Activated naive CD8-positive, alpha-beta T cell treated with anti-CD3 and anti-CD28 coated beads, Interleukin-2, amount 10 ng/mL, durations not matched to agents 7 days and 5 days (primary cell): Measurements from ENCODE around the gene MLIP. TPM values are rescaled to one million over a fixed set of nuclear protein-coding genes. Genes with fewer than 3 reads are reported as not detected.

Experiments
- ATAC-seq: fragments of 150-1000 bp; cut with Tn5 transposase; one replicate; pipeline ENCODE4 v1.10.0; 2021; ENCODE audit warnings: low read depth, moderate library complexity
- POLR2A ChIA-PET: fragments of 350-600 bp; sonication (Branson Sonifier 250); formaldehyde crosslinking; loops from one replicate; lab custom pipeline; 2021; ENCODE audit warnings: antibody characterized with exemption; lab: Charles Lee
- DNase-seq: peaks from one replicate; pipeline ENCODE4 v3.0.0; 2021
- H3K27ac Mint-ChIP-seq: one replicate; pipeline ENCODE4 v1.8.0; 2022; ENCODE audit warnings: mild to moderate bottlenecking, mixed read lengths
- H3K27me3 Mint-ChIP-seq: one replicate; pipeline ENCODE4 v1.8.0; 2022; ENCODE audit warnings: mild to moderate bottlenecking, moderate library complexity, mixed read lengths
- H3K36me3 Mint-ChIP-seq: one replicate; pipeline ENCODE4 v1.8.0; 2021; ENCODE audit warnings: mild to moderate bottlenecking, mixed read lengths
- H3K4me1 Mint-ChIP-seq: one replicate; pipeline ENCODE4 v1.8.0; 2021; ENCODE audit warnings: mixed read lengths
- H3K4me3 Mint-ChIP-seq: one replicate; pipeline ENCODE4 v1.8.0; 2022; ENCODE audit warnings: mild to moderate bottlenecking, moderate library complexity, mixed read lengths
- H3K9me3 Mint-ChIP-seq: one replicate; pipeline ENCODE4 v1.8.0; 2021; ENCODE audit warnings: mixed read lengths
- total RNA-seq, 2 experiments: library from RNA; stranded (reverse); gene quantifications; one replicate each; pipeline ENCODE4 v1.2.3, GENCODE V29; 2021

MLIP gene
- total RNA-seq, 2 experiments from 2014 or later, result not detected

DNA sequence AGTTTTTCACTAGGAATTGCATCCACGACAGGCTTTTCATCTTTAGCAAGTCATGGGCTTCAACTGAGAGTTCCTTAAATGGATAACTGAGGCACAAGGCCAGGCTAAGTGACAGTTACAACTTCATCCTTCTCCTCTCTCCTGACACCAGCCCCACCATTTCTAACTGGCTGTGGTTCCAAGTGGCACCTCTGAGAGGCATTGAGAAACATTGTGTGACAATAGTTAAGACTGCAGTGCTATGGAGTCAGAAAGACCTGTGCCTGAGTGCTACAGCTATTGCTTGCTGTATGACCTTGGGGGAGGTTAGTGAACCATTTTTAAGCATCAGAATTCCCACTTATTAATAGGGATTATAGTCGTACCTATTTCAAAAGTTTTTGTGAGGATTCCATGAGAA is 26.2 kb upstream of the MLIP start:
- Mint-ChIP-seq H3K9me3 (no peaks in the 10 kb centered on the region), H3K27ac (no peak overlapping the region), H3K4me1 (no peaks in the 10 kb centered on the region), H3K27me3 (no peaks in the 10 kb centered on the region), H3K4me3 (no peak overlapping the region), H3K36me3 (no peaks in the 10 kb centered on the region)
- no peak for DNase-seq
- POLR2A ChIA-PET, result no interaction called here
- no peak for ATAC-seq

DNA sequence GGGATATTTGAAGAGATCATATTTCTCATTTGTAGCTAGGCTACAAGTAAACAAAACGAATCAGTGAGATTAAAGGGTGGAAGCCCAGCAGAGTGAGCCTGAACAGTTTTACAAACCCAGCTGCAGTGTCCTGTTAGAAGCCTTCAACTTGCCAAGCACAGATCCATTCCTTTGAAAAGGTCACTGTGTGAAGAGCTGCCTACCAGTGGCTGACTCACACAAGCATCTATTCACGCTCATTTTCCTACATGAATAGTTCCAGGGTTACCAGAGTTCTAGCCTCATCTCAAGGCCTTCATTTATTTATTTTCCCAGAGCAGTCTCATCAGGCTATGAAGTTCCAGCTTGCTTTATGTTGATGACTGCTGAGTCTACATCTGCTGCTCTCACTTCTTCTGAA is 25.7 kb upstream of the MLIP start:
- H3K27ac Mint-ChIP-seq, result no peak overlapping the region
- no peak for ATAC-seq
- no peak overlapping the region for H3K4me3 Mint-ChIP-seq
- no peaks in the 10 kb centered on the region for H3K4me1 Mint-ChIP-seq
- POLR2A ChIA-PET, result no interaction called here
- H3K36me3 Mint-ChIP-seq, result no peaks in the 10 kb centered on the region
- no peaks in the 10 kb centered on the region for H3K27me3 Mint-ChIP-seq
- no peak for DNase-seq
- no peaks in the 10 kb centered on the region for H3K9me3 Mint-ChIP-seq

DNA sequence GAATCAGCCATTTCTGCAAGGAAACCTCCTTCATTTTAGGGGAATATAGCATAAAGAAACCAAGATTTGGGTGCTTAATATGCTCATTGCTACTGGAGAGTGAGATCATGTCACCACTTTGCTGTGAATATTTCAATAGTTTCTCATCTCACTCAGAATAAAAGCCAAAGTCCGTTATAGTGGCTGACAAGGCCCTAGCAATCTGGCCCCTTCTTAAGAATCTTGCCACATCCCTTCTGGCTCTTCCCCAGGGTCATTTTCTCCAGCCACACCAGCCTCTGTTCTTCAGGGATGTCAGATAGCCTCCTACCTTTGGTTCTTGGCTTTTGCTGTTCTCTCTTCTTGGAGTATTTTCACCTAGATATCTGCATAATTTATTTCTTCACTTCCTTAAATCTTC is 24.8 kb upstream of the MLIP start:
- no peak overlapping the region for H3K27ac Mint-ChIP-seq
- POLR2A ChIA-PET, result no interaction called here
- DNase-seq (no peak), ATAC-seq (no peak)
- H3K27me3 Mint-ChIP-seq, result no peaks in the 10 kb centered on the region
- H3K4me1 Mint-ChIP-seq, result no peaks in the 10 kb centered on the region
- H3K4me3 Mint-ChIP-seq, result no peak overlapping the region
- no peaks in the 10 kb centered on the region for H3K36me3 Mint-ChIP-seq
- H3K9me3 Mint-ChIP-seq, result no peaks in the 10 kb centered on the region

DNA sequence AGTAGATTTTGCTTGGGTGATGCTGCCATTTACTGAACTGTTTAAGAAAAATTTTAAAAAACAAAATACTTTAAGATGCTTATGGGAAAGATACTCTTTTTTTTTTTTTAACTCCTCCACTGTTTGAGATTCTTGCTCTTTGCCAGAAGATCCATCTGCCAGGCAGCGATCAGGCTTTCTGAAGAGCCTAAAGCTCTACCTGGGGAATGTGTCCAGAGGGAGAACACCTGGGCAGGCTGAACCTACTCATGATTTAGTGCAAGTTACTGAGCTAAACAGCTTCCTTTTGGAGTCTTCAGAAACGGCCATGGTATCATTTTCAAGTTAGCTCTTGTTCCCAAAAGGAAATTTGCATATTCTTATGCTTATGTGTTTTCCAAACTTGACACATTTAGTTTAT is 23.5 kb upstream of the MLIP start:
- no peaks in the 10 kb centered on the region for H3K27me3 Mint-ChIP-seq
- no peak overlapping the region for H3K27ac Mint-ChIP-seq
- no peak for ATAC-seq
- no peaks in the 10 kb centered on the region for H3K9me3 Mint-ChIP-seq
- no peaks in the 10 kb centered on the region for H3K36me3 Mint-ChIP-seq
- no peak for DNase-seq
- H3K4me1 Mint-ChIP-seq, result no peaks in the 10 kb centered on the region
- no peak overlapping the region for H3K4me3 Mint-ChIP-seq
- POLR2A ChIA-PET, result no interaction called here

DNA sequence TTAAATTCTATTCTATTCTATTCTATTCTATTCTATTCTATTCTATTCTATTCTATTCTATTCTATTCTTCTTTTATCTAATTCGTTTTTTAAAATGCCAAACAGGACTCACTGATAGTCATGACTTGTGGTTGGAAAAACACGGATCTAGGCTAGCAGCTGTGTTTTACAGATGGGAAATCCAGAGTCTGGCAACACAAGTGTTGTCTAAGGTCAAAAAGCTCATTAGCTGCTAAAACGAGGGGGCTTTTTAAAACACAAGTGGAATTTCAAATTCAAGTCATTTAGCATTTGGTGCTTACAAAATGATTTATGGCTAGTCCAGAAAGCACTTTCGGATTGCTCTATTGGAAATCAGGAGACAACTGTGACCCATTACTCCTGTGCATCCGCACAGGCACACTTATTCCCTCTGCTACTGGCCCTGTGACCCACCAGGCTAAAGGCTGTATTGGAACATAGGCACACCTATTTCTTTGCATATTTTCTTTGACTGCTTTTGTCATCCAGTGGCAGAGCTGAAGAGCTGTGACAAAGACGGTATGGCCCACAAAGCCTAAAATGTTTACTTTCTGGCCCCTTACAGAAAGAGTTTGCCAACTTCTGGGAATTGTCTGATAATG is 17.8 kb upstream of the MLIP start:
- H3K36me3 Mint-ChIP-seq, result no peaks in the 10 kb centered on the region
- H3K4me1 Mint-ChIP-seq, result no peaks in the 10 kb centered on the region
- H3K27ac Mint-ChIP-seq, result no peak overlapping the region
- no peak overlapping the region for H3K4me3 Mint-ChIP-seq
- no peak for DNase-seq
- no peaks in the 10 kb centered on the region for H3K9me3 Mint-ChIP-seq
- no peaks in the 10 kb centered on the region for H3K27me3 Mint-ChIP-seq
- POLR2A ChIA-PET, result no interaction called here
- ATAC-seq, result no peak

DNA sequence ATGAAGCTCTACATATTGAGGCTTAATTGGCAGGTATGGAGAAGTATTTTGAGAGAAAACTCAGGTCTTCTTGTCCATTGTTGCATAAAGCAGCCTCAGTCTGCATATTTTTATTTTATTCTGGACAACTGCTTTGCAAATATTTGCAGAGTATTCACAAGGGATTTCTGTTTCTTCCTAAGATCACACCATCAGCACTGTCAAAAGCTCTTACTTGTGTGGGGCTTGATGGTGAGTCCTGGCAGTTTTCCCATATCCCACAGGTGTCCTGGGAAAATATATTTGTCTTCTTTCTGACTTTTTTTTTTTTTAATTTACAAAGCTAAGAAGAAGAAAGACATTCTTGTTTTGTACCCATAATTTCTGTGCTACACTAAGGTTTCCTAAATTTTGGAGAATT is 16.9 kb upstream of the MLIP start:
- POLR2A ChIA-PET, result no interaction called here
- Mint-ChIP-seq H3K4me3 (no peak overlapping the region), H3K9me3 (no peaks in the 10 kb centered on the region), H3K27me3 (no peaks in the 10 kb centered on the region), H3K27ac (no peak overlapping the region), H3K4me1 (no peaks in the 10 kb centered on the region), H3K36me3 (no peaks in the 10 kb centered on the region)
- no peak for ATAC-seq
- DNase-seq, result no peak

DNA sequence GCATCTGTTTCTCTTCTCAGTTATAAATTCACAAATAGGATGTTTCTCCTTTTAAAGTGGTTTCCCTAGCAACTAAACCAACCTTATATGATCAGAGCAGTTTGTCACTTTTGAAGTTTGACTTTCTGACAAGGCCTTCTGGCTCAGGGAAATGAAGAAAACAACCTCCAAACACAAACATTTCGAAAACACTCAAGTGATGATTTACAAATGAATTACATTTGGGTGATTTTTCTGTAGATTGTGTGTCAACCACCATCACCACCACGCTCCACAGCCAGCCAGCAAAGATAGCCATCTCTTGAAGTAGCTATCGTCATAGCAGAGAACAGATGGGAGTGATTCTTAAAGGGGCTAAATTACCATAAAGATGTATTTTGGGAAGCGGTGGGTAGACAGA is 16.5 kb upstream of the MLIP start:
- H3K4me1 Mint-ChIP-seq, result no peaks in the 10 kb centered on the region
- no peaks in the 10 kb centered on the region for H3K27me3 Mint-ChIP-seq
- no peak for ATAC-seq
- no peak overlapping the region for H3K4me3 Mint-ChIP-seq
- POLR2A ChIA-PET, result no interaction called here
- no peaks in the 10 kb centered on the region for H3K9me3 Mint-ChIP-seq
- H3K36me3 Mint-ChIP-seq, result no peaks in the 10 kb centered on the region
- no peak overlapping the region for H3K27ac Mint-ChIP-seq
- no peak for DNase-seq

DNA sequence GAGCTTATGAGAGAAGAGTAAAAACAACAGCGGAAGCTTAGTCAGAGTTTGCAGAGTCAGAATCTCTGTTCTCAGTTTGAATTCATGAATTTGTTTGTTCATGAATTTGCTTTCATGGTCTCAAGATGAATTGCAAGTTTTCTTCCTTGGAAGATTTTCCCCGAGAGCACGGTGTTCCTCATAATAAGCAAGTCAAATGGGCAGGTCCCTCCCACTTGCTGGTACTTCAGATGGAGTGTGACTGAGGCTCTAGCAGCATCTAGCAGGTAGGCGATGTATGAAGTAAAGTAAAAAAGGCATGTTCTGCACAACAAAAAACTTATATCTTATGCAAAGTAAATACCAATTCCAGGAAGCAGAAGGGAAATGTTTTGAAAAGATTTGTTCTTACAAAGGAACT is 15.5 kb upstream of the MLIP start:
- no peaks in the 10 kb centered on the region for H3K36me3 Mint-ChIP-seq
- no peak overlapping the region for H3K4me3 Mint-ChIP-seq
- H3K27ac Mint-ChIP-seq, result no peak overlapping the region
- H3K4me1 Mint-ChIP-seq, result no peaks in the 10 kb centered on the region
- ATAC-seq (no peak), DNase-seq (no peak)
- POLR2A ChIA-PET, result no interaction called here
- H3K27me3 Mint-ChIP-seq, result no peaks in the 10 kb centered on the region
- H3K9me3 Mint-ChIP-seq, result no peaks in the 10 kb centered on the region

DNA sequence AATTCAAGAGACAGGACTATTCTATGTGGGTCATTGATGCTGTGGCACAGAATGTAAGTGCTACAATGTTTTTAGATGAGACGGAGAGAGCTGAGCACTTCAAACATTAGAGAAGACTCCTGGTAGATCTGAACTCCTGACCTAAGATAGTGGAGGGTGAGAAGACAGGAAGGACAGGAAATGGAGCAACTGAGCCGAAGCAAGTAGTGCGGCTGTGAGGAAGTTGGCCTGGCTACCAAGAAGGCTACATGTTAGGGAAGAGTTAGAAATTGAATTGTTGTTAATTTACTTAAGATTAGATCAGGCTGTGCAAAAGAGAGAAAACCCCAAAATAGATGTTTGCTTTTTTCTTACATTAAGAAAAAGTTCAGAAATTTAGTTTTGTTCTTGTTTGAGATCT is 14.4 kb upstream of the MLIP start:
- no peaks in the 10 kb centered on the region for H3K9me3 Mint-ChIP-seq
- H3K27ac Mint-ChIP-seq, result no peak overlapping the region
- no peaks in the 10 kb centered on the region for H3K27me3 Mint-ChIP-seq
- POLR2A ChIA-PET, result no interaction called here
- no peak for ATAC-seq
- no peak overlapping the region for H3K4me3 Mint-ChIP-seq
- DNase-seq, result no peak
- no peaks in the 10 kb centered on the region for H3K4me1 Mint-ChIP-seq
- no peaks in the 10 kb centered on the region for H3K36me3 Mint-ChIP-seq

DNA sequence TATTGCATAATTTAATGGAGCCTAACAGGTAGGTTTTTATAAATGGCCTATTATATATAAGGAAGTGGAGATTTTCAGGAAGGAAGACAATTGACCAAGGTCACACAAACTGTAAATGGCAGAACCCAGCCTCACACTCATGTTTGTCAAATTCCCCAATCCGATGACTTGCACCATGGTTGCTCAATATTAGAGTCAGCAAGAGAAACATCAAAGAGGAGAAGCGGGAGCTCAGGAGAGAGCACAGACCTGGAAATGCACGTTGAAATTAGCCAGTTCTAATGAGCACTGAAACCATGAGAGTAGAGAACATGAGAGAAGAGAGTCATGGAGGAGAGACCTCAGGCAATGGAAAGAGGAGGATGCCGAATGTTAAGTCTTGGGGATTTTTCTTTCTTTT is 13.5 kb upstream of the MLIP start:
- no peak for DNase-seq
- Mint-ChIP-seq H3K9me3 (no peaks in the 10 kb centered on the region), H3K27ac (no peak overlapping the region), H3K4me3 (no peak overlapping the region), H3K4me1 (no peaks in the 10 kb centered on the region), H3K36me3 (no peaks in the 10 kb centered on the region), H3K27me3 (no peaks in the 10 kb centered on the region)
- no peak for ATAC-seq
- POLR2A ChIA-PET, result no interaction called here

DNA sequence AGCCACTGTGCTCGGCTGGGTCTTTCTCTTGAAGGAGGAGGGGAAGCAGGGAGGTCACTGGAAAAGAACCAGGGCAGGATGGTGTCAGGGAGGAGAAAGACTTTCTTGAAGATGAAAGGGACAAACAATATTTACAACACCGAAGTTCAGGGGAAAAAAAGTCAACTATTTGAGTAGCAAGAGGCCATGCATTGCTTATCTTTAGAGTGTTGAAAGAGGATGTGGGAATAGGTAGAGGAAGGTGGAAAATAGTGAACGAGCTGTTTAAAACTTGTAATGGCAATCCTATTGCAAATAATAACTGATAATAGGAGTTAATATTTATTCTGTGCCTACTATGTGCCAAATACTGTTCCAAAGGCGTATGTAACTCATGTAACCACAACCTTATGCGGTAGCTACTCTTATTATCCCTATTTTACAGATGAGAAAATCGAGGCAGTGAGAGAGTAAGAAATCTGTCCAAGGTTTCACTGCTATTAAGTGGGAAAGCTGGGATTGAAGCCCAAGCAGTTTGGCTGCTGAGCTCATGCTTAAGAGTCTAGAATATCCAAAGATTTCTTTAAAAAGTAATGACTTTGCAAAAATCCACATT is 12.7 kb upstream of the MLIP start:
- DNase-seq, result no peak
- no peaks in the 10 kb centered on the region for H3K9me3 Mint-ChIP-seq
- H3K27ac Mint-ChIP-seq, result no peak overlapping the region
- no peak for ATAC-seq
- no peaks in the 10 kb centered on the region for H3K4me1 Mint-ChIP-seq
- POLR2A ChIA-PET, result no interaction called here
- no peaks in the 10 kb centered on the region for H3K27me3 Mint-ChIP-seq
- no peaks in the 10 kb centered on the region for H3K36me3 Mint-ChIP-seq
- no peak overlapping the region for H3K4me3 Mint-ChIP-seq

DNA sequence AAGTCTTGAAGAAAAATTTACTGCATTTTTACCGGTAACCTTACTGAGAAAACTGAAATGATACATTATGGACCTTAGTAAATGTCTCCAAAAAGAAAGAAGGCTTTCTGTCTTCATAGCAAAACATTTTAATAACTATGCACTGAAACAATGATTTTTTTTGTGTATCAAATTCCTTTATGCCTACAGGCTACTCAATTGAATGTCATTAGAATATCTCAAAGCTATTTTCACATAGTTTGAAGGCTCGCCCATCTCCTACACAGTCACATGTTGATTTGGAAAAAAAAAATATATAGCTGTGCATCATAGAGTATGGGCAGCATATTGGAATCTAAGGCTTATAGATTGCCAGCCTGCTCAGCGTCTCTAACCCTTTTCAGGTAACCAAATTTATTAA is 12.0 kb upstream of the MLIP start:
- Mint-ChIP-seq H3K9me3 (no peaks in the 10 kb centered on the region), H3K27ac (no peak overlapping the region), H3K36me3 (no peaks in the 10 kb centered on the region), H3K27me3 (no peaks in the 10 kb centered on the region), H3K4me1 (no peaks in the 10 kb centered on the region), H3K4me3 (no peak overlapping the region)
- ATAC-seq (no peak), DNase-seq (no peak)
- POLR2A ChIA-PET, result no interaction called here

DNA sequence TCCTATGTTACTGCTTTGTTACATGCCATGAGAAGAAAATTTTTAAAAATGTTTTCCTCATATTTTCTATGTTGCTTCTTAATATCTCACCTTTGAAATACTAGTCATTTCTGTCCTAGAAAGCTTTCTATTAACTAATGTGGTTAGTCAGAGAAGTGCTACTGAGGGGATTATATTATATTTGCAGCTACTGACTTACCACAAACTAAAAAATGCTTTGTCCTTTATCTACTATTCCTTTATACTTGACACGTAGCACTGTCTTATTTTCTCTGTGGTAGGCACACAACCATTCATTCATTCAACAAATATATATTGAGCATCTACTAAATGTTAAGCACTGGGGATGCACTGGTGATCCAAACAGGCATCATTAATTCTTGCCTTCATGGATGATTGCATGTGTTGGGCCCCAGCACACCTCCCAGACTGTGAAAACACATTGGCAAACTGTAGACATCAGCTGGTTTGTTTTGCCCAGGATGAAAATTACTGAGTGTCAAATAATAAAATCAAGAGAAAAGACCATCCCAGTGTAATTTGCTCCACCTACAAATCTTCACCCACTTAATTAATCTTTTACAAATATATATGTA is 10.7 kb upstream of the MLIP start:
- Mint-ChIP-seq H3K9me3 (no peaks in the 10 kb centered on the region), H3K27ac (no peak overlapping the region), H3K36me3 (no peaks in the 10 kb centered on the region), H3K4me1 (no peaks in the 10 kb centered on the region), H3K27me3 (no peaks in the 10 kb centered on the region), H3K4me3 (no peak overlapping the region)
- DNase-seq (no peak), ATAC-seq (no peak)
- POLR2A ChIA-PET, result no interaction called here

DNA sequence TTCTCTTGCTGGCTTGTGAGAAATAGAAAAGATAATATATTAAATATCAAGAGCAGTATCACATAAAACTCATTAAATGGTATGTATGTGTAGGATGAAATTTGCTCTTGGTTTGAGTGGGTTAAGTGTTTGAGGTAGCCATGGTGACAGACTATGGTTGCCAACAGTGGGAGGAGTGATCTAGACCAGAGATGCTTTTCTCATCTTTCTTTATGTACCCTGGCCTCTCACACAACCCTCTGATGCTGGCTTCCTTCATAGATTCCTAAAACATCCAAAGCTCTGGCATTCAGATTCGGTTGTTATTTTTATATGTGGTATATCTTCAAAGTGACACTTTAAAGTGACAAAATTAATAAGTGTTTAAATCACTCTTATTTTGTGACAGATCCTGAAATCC is 9.0 kb upstream of the MLIP start:
- H3K4me1 Mint-ChIP-seq, result no peaks in the 10 kb centered on the region
- no peak for DNase-seq
- ATAC-seq, result no peak
- H3K4me3 Mint-ChIP-seq, result no peak overlapping the region
- no peaks in the 10 kb centered on the region for H3K27me3 Mint-ChIP-seq
- H3K36me3 Mint-ChIP-seq, result no peaks in the 10 kb centered on the region
- POLR2A ChIA-PET, result no interaction called here
- no peaks in the 10 kb centered on the region for H3K9me3 Mint-ChIP-seq
- H3K27ac Mint-ChIP-seq, result no peak overlapping the region
